ENCODE results near the gene IL1RAPL1.

GRCh38 chrX:28848707-28849106 is 261.5 kb downstream of the IL1RAPL1 start:
- TF ChIP-seq, protein P1, sequence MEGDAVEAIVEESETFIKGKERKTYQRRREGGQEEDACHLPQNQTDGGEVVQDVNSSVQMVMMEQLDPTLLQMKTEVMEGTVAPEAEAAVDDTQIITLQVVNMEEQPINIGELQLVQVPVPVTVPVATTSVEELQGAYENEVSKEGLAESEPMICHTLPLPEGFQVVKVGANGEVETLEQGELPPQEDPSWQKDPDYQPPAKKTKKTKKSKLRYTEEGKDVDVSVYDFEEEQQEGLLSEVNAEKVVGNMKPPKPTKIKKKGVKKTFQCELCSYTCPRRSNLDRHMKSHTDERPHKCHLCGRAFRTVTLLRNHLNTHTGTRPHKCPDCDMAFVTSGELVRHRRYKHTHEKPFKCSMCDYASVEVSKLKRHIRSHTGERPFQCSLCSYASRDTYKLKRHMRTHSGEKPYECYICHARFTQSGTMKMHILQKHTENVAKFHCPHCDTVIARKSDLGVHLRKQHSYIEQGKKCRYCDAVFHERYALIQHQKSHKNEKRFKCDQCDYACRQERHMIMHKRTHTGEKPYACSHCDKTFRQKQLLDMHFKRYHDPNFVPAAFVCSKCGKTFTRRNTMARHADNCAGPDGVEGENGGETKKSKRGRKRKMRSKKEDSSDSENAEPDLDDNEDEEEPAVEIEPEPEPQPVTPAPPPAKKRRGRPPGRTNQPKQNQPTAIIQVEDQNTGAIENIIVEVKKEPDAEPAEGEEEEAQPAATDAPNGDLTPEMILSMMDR (IDR thresholded peaks at IDR 0.05) = no peak
- TF ChIP-seq ZFX (IDR thresholded peaks at IDR 0.05; ENCODE audit: borderline replicate concordance) = no peak
